Uterus (tissue), 2 donors: ENCODE measurements around the gene CMKLR1.

Experiments
- POLR2A ChIP-seq, 2 donors: fragments of 450-650 bp; IDR thresholded peaks; one replicate each; pipeline ENCODE4 v1.6.1; 2016; ENCODE audit warnings: antibody characterized with exemption in 2 of 2, mild to moderate bottlenecking in 1 of 2, moderate library complexity in 1 of 2
- TF ChIP-seq, protein P1 (sequence below), 4 experiments: fragments of 200-600 bp in 2 of 4; fragments of 450-650 bp in 2 of 4; sonication (generic) in 2 of 4; IDR thresholded peaks; one replicate each; pipeline ENCODE4 v1.5.1; 2016 to 2019; ENCODE audit warnings: antibody characterized with exemption in 4 of 4, mild to moderate bottlenecking in 2 of 4, moderate library complexity in 1 of 4

DNA sequence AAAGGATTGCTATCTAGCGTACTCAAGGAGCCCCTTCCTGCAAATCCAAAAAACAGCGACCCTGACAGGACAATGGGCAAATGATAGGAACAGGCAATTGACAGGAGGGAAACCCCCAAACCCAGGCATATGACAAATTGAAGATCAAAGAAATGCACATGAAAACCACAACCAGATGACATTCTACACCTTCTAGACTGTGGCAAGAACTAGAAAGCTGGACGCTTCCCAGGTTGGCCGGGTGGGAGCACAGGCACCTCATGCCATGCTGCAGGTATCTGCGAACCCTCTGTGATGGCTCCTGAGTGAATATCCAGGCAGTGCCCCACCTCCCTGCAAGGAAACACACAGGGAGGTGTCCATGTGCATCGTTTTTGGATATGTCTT lies 37.1 kb downstream of the CMKLR1 start:
- TF ChIP-seq, protein P1, sequence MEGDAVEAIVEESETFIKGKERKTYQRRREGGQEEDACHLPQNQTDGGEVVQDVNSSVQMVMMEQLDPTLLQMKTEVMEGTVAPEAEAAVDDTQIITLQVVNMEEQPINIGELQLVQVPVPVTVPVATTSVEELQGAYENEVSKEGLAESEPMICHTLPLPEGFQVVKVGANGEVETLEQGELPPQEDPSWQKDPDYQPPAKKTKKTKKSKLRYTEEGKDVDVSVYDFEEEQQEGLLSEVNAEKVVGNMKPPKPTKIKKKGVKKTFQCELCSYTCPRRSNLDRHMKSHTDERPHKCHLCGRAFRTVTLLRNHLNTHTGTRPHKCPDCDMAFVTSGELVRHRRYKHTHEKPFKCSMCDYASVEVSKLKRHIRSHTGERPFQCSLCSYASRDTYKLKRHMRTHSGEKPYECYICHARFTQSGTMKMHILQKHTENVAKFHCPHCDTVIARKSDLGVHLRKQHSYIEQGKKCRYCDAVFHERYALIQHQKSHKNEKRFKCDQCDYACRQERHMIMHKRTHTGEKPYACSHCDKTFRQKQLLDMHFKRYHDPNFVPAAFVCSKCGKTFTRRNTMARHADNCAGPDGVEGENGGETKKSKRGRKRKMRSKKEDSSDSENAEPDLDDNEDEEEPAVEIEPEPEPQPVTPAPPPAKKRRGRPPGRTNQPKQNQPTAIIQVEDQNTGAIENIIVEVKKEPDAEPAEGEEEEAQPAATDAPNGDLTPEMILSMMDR (IDR thresholded peaks at IDR 0.05), result no peak
- no peak for TF ChIP-seq POLR2A (IDR thresholded peaks at IDR 0.05)
